IgD-negative memory B cell (primary cell): ENCODE results near the gene ACMSD. TPM values are rescaled to one million over a fixed set of nuclear protein-coding genes. Genes with fewer than 3 reads are reported as not detected.

Source experiments
- H3K27ac Mint-ChIP-seq, 3 donors: one replicate each; pipeline ENCODE4 v1.8.0; 2020 to 2022; ENCODE audit warnings: mild to moderate bottlenecking in 3 of 3, mixed read lengths in 3 of 3, moderate library complexity in 1 of 3
- H3K27me3 Mint-ChIP-seq: one replicate; pipeline ENCODE4 v1.8.0; 2021; ENCODE audit warnings: mixed read lengths
- H3K36me3 Mint-ChIP-seq: one replicate; pipeline ENCODE4 v1.8.0; 2020; ENCODE audit warnings: mild to moderate bottlenecking, mixed read lengths
- H3K4me1 Mint-ChIP-seq, 3 donors: one replicate each; pipeline ENCODE4 v1.8.0; 2020 to 2022; ENCODE audit warnings: mixed read lengths in 3 of 3, mild to moderate bottlenecking in 1 of 3
- H3K4me3 Mint-ChIP-seq, 4 donors: one replicate each; pipeline ENCODE4 v1.8.0; 2020 to 2022; ENCODE audit warnings: mild to moderate bottlenecking in 4 of 4, mixed read lengths in 4 of 4, moderate library complexity in 3 of 4
- H3K9me3 Mint-ChIP-seq, 3 donors: one replicate each; pipeline ENCODE4 v1.8.0; 2020 to 2021; ENCODE audit warnings: mixed read lengths in 3 of 3, mild to moderate bottlenecking in 1 of 3
- polyA plus RNA-seq: library from polyadenylated mRNA; unstranded; fragments of 300-500 nt; fragmentation: Illumina TruSeq; gene quantifications from one replicate; pipeline ENCODE4 v1.2.3, GENCODE V29; 2021

Gene ACMSD
- polyA plus RNA-seq, 1 donor from 2014 or later: not detected

DNA sequence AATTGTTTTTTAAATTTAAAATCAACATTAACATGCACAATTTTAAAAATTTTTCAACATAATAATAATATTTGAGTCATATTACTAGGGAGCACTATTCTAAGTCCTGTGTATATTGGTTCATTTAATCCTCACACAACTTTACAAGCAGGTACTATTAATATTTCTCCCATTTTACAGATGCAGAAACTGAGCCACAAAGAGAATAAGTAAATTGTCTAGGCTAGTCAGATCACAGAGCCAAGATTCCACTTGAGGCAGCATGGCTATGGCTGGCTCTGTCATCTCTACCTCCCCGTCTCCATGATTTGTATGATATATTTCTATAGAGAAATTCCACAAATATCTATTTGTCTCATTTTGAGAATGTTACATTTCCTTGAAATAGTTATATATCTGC is 95.3 kb downstream of the ACMSD start:
- Mint-ChIP-seq H3K4me1 (peaks cover 38 to 53% (median 43%) of the 10 kb centered on the region in 3 donors), H3K4me3 (no peak overlapping the region), H3K27me3 (no peaks in the 10 kb centered on the region), H3K36me3 (peaks cover 3% of the 10 kb centered on the region), H3K27ac (no peak overlapping the region), H3K9me3 (no peaks in the 10 kb centered on the region)

DNA sequence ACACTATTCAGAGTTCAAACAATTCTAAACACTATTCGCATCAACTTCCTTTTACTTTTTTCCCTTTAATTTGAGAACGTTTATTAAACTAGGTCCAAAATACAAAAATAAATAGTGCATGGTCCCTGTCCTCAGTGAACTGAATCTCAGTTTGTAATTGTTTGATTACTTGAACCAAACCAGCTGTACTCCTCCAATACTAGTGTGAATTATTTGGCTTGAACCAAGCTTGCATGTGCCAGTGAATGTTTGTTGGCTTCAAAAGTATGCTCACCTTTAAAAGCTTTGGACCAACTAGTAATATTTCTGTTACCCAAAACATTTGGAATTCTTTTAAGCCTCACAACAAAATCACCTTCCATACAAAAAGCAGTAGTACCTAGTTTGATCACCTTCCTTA is 95.7 kb downstream of the ACMSD start:
- Mint-ChIP-seq H3K4me3 (no peak overlapping the region), H3K27ac (no peak overlapping the region), H3K4me1 (peaks cover 38 to 52% (median 41%) of the 10 kb centered on the region in 3 donors), H3K27me3 (no peaks in the 10 kb centered on the region), H3K36me3 (peaks cover 3% of the 10 kb centered on the region), H3K9me3 (no peaks in the 10 kb centered on the region)

DNA sequence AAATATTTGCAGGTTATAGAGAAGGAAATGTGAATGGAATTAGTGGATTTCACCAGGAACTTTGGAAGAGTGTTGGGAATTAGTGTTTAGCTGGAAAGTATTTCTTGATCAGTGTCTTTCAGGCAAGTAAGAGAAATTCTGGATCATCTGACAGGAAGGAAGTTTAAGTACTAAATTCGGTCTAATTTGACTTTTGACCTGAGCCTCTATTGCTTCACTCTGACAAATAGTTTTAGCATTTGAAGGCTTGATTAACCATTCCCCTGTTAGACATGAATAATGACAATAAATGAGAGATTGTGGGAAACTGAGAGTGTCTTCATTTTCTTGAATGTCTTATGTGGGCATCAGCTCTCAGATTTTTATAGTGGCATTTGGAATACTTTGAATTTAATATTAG is 96.2 kb downstream of the ACMSD start:
- H3K4me3 Mint-ChIP-seq: no peak overlapping the region
- no peaks in the 10 kb centered on the region for H3K27me3 Mint-ChIP-seq
- peak overlapping the region in 1 of 3 donors; percentile 46 for H3K27ac Mint-ChIP-seq
- H3K9me3 Mint-ChIP-seq: no peaks in the 10 kb centered on the region
- peaks cover 3% of the 10 kb centered on the region for H3K36me3 Mint-ChIP-seq
- H3K4me1 Mint-ChIP-seq: peaks cover 38 to 52% (median 41%) of the 10 kb centered on the region in 3 donors

DNA sequence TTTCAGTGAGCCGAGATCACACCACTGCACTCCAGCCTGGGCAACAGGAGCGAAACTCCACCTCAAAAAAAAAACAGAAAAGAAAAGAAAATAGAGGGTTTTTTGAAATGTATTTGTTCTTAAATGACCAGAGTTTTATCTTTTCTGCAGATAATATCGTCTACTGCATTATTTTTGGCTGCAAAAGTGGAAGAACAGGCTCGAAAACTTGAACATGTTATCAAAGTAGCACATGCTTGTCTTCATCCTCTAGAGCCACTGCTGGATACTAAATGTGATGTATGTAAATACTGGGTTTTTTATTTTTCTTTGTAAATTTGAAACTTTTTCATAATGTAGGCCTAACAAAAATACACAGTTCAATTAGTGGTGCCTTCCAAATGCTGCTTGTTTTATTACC is 98.3 kb downstream of the ACMSD start:
- H3K36me3 Mint-ChIP-seq: peaks cover 5% of the 10 kb centered on the region
- H3K9me3 Mint-ChIP-seq: no peaks in the 10 kb centered on the region
- H3K27ac Mint-ChIP-seq: no peak overlapping the region
- H3K27me3 Mint-ChIP-seq: no peaks in the 10 kb centered on the region
- peaks cover 22 to 35% (median 29%) of the 10 kb centered on the region in 3 donors for H3K4me1 Mint-ChIP-seq
- H3K4me3 Mint-ChIP-seq: no peak overlapping the region

DNA sequence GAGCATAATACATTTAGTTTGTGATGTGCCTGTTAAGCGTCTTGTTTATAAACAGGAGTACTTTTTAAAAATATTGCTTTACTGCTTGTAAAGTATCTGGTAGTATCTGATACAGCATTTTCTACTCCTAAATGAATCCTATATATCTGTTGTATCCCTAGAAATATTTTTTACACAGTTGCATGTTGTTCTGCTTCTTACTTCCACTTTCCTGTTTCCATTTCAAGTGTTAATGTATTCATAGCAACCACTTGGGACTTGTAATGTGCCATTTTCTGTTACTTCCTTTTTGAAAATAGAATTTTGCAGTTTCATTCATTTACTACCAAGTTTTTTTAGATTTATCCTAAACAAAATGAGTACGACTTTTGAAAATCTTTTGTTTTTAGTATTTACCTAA is 105.1 kb downstream of the ACMSD start:
- Mint-ChIP-seq H3K9me3 (no peaks in the 10 kb centered on the region), H3K4me1 (peaks cover 10 to 23% (median 17%) of the 10 kb centered on the region in 3 donors), H3K36me3 (peaks cover 5% of the 10 kb centered on the region), H3K27ac (peak overlapping the region in 1 of 3 donors; percentile 3), H3K4me3 (peak overlapping the region in 3 of 4 donors; percentile 36 to 81 (median 44)), H3K27me3 (no peaks in the 10 kb centered on the region)

DNA sequence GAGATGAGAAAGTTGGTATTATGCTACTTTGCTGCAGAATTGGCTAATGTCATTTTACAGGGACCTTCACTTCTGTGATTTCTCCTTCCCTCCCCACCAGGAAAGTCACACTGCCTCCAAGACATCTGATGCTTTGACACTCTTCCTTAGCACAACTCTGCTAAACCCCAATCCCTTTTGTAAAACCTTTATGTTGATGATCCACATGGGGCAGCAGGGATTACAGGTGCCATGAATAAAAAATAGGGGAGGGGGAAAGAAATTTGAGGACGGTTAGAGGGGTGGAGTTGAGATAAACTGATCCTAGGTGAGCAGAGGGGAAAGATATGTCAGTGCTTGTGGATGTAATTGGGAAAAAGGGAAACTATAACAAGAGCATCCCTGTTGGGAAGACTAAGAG is 106.6 kb downstream of the ACMSD start:
- Mint-ChIP-seq H3K27ac (no peak overlapping the region), H3K36me3 (peaks cover 7% of the 10 kb centered on the region), H3K27me3 (no peaks in the 10 kb centered on the region), H3K4me1 (peaks cover 14 to 23% (median 17%) of the 10 kb centered on the region in 3 donors), H3K4me3 (peak overlapping the region in 1 of 4 donors; percentile 65), H3K9me3 (no peaks in the 10 kb centered on the region)

DNA sequence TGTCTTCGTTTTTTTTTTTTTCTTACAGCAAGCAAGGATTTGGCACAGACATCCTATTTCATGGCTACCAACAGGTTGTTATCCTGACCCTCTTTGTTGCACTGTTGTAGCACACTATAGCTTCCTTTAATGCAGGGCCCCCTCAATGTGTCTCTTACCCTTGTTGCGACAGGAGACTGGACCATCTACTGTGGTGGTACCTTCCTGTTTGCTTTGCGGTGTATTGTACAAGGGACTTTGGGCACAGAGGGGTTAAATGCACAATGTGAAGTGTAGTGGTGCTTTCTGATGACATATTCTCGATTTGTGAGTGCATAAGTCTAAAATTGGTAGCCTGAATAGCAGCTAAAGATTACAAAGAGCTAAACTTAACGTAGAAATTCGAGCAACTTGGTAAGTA is 107.7 kb downstream of the ACMSD start:
- H3K4me3 Mint-ChIP-seq: no peak overlapping the region
- H3K36me3 Mint-ChIP-seq: peaks cover 8% of the 10 kb centered on the region
- H3K27me3 Mint-ChIP-seq: no peaks in the 10 kb centered on the region
- H3K9me3 Mint-ChIP-seq: no peaks in the 10 kb centered on the region
- H3K4me1 Mint-ChIP-seq: peaks cover 16 to 28% (median 21%) of the 10 kb centered on the region in 3 donors
- peak overlapping the region in 1 of 3 donors; percentile 64 for H3K27ac Mint-ChIP-seq

DNA sequence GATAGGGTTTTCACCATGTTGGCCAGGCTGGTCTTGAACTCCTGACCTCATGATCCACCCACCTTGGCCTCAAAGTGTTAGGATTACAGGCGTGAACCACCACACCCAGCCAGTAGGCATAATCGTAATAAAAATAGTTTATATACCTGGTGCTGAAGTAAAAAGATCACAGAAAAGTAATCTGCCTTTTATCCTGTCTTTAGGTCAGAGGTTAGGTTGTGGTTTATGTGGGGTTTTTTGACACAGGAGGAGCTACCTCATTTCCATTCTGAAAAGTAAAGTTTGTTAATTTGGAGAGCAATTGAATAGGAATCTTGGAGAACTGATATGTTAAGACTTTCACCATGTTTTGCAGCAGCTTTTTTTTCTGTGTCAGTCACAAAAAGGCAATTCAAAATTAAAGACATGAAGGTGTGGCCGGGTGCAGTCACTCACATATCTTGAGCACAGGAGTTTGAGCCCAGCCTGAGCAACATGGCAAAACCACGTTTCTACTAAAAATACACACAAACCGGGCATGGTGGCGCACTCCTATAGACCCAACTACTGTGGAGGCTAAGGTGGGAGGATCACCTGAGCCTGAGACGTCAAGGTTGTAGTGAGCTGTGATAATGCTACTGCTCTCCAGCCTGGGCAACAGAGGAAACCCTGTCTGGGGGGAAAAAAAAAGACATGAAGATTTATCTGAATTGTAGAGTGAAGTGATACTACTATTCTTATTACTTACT is 111.7 kb downstream of the ACMSD start:
- no peaks in the 10 kb centered on the region for H3K27me3 Mint-ChIP-seq
- H3K4me3 Mint-ChIP-seq: peak overlapping the region in 1 of 4 donors; percentile 51
- H3K9me3 Mint-ChIP-seq: no peaks in the 10 kb centered on the region
- H3K4me1 Mint-ChIP-seq: peaks cover 6 to 27% (median 7%) of the 10 kb centered on the region in 3 donors
- peak overlapping the region in 1 of 3 donors; percentile 57 for H3K27ac Mint-ChIP-seq
- H3K36me3 Mint-ChIP-seq: peaks cover 8% of the 10 kb centered on the region

DNA sequence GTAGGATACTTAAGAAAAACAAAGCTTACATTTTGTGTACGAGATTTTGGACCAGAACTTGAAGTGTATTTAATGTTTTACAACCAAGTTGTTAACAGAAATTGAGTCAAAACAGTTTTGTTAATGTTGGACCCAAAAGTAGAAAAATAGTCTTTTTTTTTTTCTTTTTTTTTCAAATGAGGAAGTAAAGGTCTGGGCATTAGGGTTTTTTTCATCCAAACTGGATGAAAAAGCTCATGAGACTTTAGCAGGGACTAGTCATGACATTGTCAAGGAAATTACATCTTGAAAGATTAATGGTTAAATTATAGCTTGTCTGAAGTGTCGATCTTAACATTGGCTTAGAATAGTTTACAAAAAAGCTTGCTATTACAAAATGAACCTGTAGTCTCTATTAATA is 112.5 kb downstream of the ACMSD start:
- H3K4me3 Mint-ChIP-seq: no peak overlapping the region
- no peak overlapping the region for H3K27ac Mint-ChIP-seq
- no peaks in the 10 kb centered on the region for H3K9me3 Mint-ChIP-seq
- H3K36me3 Mint-ChIP-seq: peaks cover 8% of the 10 kb centered on the region
- H3K4me1 Mint-ChIP-seq: peaks cover 5 to 19% (median 6%) of the 10 kb centered on the region in 3 donors
- H3K27me3 Mint-ChIP-seq: no peaks in the 10 kb centered on the region

Other genes with a start within 250 kb of the ACMSD start
- gene TMEM163, start 119.6 kb upstream of the ACMSD start, polyA plus RNA-seq: 1.2 TPM
- gene CCNT2, start 80.2 kb downstream of the ACMSD start, polyA plus RNA-seq: 23.2 TPM
- gene MAP3K19, start 208.8 kb downstream of the ACMSD start, polyA plus RNA-seq: not detected
- gene RAB3GAP1, start 213.7 kb downstream of the ACMSD start, polyA plus RNA-seq: 17.9 TPM